Endothelial cell of umbilical vein (primary cell): Measurements from ENCODE around the gene FBLN2. TPM values are rescaled to one million over a fixed set of nuclear protein-coding genes. Genes with fewer than 3 reads are reported as not detected.

ENCODE experiments used
- BruUV-seq: library from RNA; stranded (reverse); fragments of 400-500 nt; replicated peaks from 2 replicates; lab custom pipeline; 2021; lab: Mats Ljungman, UMichigan
- CTCF ChIA-PET: fragments of 300-600, 350-600 bp; sonication (Branson Sonifier 250); formaldehyde crosslinking; loops from one replicate; lab custom pipeline; 2021; ENCODE audit warnings: antibody characterized with exemption, inconsistent platforms; lab: Charles Lee
- POLR2A ChIA-PET: fragments of 300-600, 350-600 bp; sonication (Branson Sonifier 250); formaldehyde crosslinking; loops from one replicate; lab custom pipeline; 2021; ENCODE audit warnings: antibody characterized with exemption, inconsistent platforms; lab: Charles Lee
- DNase-seq: peaks from one replicate; pipeline ENCODE4 v3.0.0-alpha.2; 2011; ENCODE audit warnings: low read depth, low spot score
- FAIRE-seq: peaks from 2 replicates; lab custom pipeline; 2011; peaks lifted over from hg19 to GRCh38; lab: Jason Lieb, UNC
- H2AFZ ChIP-seq: 2 replicates; pipeline ENCODE4 v1.6.0; 2012; ENCODE audit warnings: low read depth, low read length, control low read depth, inconsistent platforms
- H3K27ac ChIP-seq: 2 replicates; pipeline ENCODE4 v1.5.1; 2011; ENCODE audit warnings: low read depth, mild to moderate bottlenecking, control low read depth, low read length, moderate library complexity; ENCODE audit not compliant: insufficient read depth
- H3K27me3 ChIP-seq, 2 experiments: 2 replicates each; pipeline versions ENCODE4 v1.6.0 to v1.6.1; 2011; ENCODE audit warnings: low read length in 2 of 2, mixed read lengths in 1 of 2; ENCODE audit not compliant: control insufficient read depth in 2 of 2, insufficient read depth in 2 of 2
- H3K36me3 ChIP-seq, 2 experiments: 2 replicates in 1 of 2; 3 replicates in 1 of 2; pipeline ENCODE4 v1.5.1; 2011; ENCODE audit warnings: low read length in 2 of 2, mild to moderate bottlenecking in 1 of 2, moderate library complexity in 1 of 2; ENCODE audit not compliant: control insufficient read depth in 2 of 2, insufficient read depth in 2 of 2; ENCODE audit errors: extremely low read depth in 1 of 2
- H3K4me1 ChIP-seq: 3 replicates; pipeline ENCODE4 v1.5.1; 2011; ENCODE audit warnings: mild to moderate bottlenecking, low read length; ENCODE audit not compliant: control insufficient read depth, insufficient read depth; ENCODE audit errors: extremely low read depth
- H3K4me2 ChIP-seq: 2 replicates; pipeline ENCODE4 v1.6.1; 2011; ENCODE audit warnings: low read length, control low read depth, mixed read lengths; ENCODE audit not compliant: insufficient read depth
- H3K4me3 ChIP-seq, 3 experiments: fragments of 200-600 bp in 1 of 3; sonication (generic), shearing (Covaris generic) in 1 of 3; replicated peaks in 1 of 3; 2 replicates each; pipeline ENCODE4 v1.5.1; 2011 to 2016; ENCODE audit warnings: control low read depth in 3 of 3, low read length in 3 of 3, mild to moderate bottlenecking in 2 of 3, inconsistent platforms in 1 of 3, low read depth in 1 of 3, moderate library complexity in 1 of 3; ENCODE audit not compliant: insufficient read depth in 1 of 3
- H3K79me2 ChIP-seq: 2 replicates; pipeline ENCODE4 v1.6.0; 2012; ENCODE audit warnings: low read length, inconsistent platforms; ENCODE audit not compliant: control insufficient read depth, insufficient read depth
- H3K9ac ChIP-seq: replicated peaks from 2 replicates; pipeline ENCODE3; 2011; ENCODE audit warnings: low read length, control low read depth; ENCODE audit not compliant: insufficient read depth; ENCODE audit errors: extremely low read depth
- H3K9me1 ChIP-seq: replicated peaks from 3 replicates; pipeline ENCODE4 v1.6.0; 2011; ENCODE audit warnings: mild to moderate bottlenecking, low read length; ENCODE audit not compliant: control insufficient read depth, insufficient read depth; ENCODE audit errors: extremely low read depth
- H3K9me3 ChIP-seq: replicated peaks from 2 replicates; pipeline ENCODE4 v1.5.1; 2012; ENCODE audit warnings: low read length, inconsistent platforms; ENCODE audit not compliant: control insufficient read depth, insufficient read depth
- H4K20me1 ChIP-seq: replicated peaks from 2 replicates; pipeline ENCODE3; 2011; ENCODE audit warnings: mild to moderate bottlenecking, low read length; ENCODE audit not compliant: control insufficient read depth, insufficient read depth; ENCODE audit errors: extremely low read depth
- EZH2 ChIP-seq: IDR thresholded peaks from 2 replicates; pipeline ENCODE4 v1.6.1; 2012; ENCODE audit warnings: borderline replicate concordance, low read depth, mild to moderate bottlenecking, moderate library complexity, low read length, inconsistent platforms; ENCODE audit not compliant: severe bottlenecking
- FOS ChIP-seq: IDR thresholded peaks from 2 replicates; pipeline ENCODE4 v1.6.1; 2011; ENCODE audit warnings: mild to moderate bottlenecking, low read length, moderate library complexity, borderline replicate concordance; ENCODE audit not compliant: insufficient read depth
- GATA2 ChIP-seq: IDR thresholded peaks from 2 replicates; pipeline ENCODE4 v1.7.0; 2011; ENCODE audit warnings: low read depth, mild to moderate bottlenecking, moderate library complexity, mixed read lengths, low read length; ENCODE audit not compliant: insufficient read length, insufficient read depth
- JUN ChIP-seq: IDR thresholded peaks from 2 replicates; pipeline ENCODE4 v1.6.1; 2011; ENCODE audit warnings: borderline replicate concordance, low read depth; ENCODE audit not compliant: insufficient read length, insufficient read depth
- MYC ChIP-seq: IDR thresholded peaks from one replicate; pipeline ENCODE4 v1.6.1; 2011; ENCODE audit warnings: mild to moderate bottlenecking, low read depth, low read length
- POLR2A ChIP-seq: IDR thresholded peaks from 2 replicates; pipeline ENCODE4 v1.6.1; 2012; ENCODE audit warnings: low read depth, mild to moderate bottlenecking, control low read depth, low read length
- POLR2AphosphoS5 ChIP-seq: IDR thresholded peaks from 2 replicates; pipeline ENCODE4 v1.6.1; 2012; ENCODE audit warnings: low read depth, mild to moderate bottlenecking, control low read depth, low read length, moderate library complexity; ENCODE audit not compliant: insufficient read depth
- dilution Hi-C: fragments of 300-500 bp; cut with MboI; formaldehyde crosslinking; loops from one replicate; pipeline ENCODE4 v1.15.0; 2019; ENCODE audit warnings: low sequenced_read_pairs; ENCODE audit not compliant: extremely low pct_ligation_motif_present
- intact Hi-C: fragments of 100-400 bp; cut with micrococcal nuclease; formaldehyde crosslinking; loops from one replicate; pipeline ENCODE4 v1.10.0; 2022
- polyA plus RNA-seq, 4 experiments: library from polyadenylated mRNA; depleted of rRNA in 3 of 4; stranded (reverse) in 3 of 4; unstranded in 1 of 4; fragments of >200 nt; gene quantifications; 2 replicates each; pipeline versions ENCODE4 v1.2.1 to v1.2.3, GENCODE V29; 2011 to 2012; ENCODE audit warnings: missing spikeins in 1 of 4
- total RNA-seq: library from RNA; stranded (reverse); gene quantifications from 2 replicates; pipeline ENCODE4 v1.2.3, GENCODE V29; 2021
- TF ChIP-seq, protein P1 (sequence below), 2 donors: IDR thresholded peaks; 1 replicate in 1 of 2; 2 replicates in 1 of 2; pipeline ENCODE4 v1.5.1; 2011; ENCODE audit warnings: low read length in 2 of 2, mild to moderate bottlenecking in 2 of 2, moderate library complexity in 2 of 2, control low read depth in 1 of 2, inconsistent platforms in 1 of 2, low read depth in 1 of 2; ENCODE audit not compliant: insufficient read depth in 1 of 2; ENCODE audit errors: extremely low read depth in 1 of 2
- TF ChIP-seq, protein P2 (sequence below): IDR thresholded peaks from 2 replicates; pipeline ENCODE4 v1.6.1; 2011; ENCODE audit not compliant: insufficient read depth, insufficient read length

Gene FBLN2
- total and polyA plus RNA-seq, 2 donors (not counting 3 experiments of a cell fraction or from before 2014, with no cell fraction given): 1.4 to 1.9 TPM

DNA sequence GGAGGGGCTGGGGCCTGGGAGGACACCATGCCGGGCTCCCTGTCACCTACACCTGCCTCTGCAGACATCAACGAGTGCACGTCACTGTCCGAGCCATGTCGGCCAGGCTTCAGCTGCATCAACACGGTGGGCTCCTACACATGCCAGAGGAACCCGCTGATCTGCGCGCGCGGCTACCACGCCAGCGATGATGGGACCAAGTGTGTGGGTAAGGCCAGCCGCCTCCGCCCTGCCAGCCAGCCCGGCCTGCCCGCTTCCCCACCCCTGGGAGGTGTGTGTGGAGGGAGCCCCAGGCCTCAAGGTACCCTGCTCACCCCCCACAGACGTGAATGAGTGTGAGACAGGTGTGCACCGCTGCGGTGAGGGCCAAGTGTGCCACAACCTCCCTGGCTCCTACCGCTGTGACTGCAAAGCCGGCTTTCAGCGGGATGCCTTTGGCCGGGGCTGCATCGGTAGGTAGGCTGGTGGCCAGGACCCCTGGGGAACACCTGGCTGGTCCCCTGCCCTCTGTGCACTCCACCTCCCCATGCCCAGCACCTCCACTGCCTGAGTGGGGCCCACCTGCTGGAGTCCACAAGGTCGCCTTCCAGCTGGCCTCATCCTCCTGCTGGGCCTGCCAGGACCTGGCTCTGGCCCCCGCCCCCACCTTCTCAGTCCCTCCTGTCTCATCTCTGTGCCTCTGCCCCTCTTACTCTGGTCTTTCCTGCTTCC, 80.1 kb downstream of the FBLN2 start:
- DNase-seq (no peak), FAIRE-seq (no peak)
- H2AFZ ChIP-seq: no peak overlapping the region
- H3K4me3 ChIP-seq: no peak overlapping the region
- BruUV-seq: no TSS peak
- H3K9ac ChIP-seq: no peak overlapping the region
- H3K27ac ChIP-seq: no peak overlapping the region
- intact Hi-C loops: no loop called here
- H3K79me2 ChIP-seq: no peaks in the 10 kb centered on the region
- dilution Hi-C loops: no loop called here
- H3K4me1 ChIP-seq: no peaks in the 10 kb centered on the region
- no peaks in the 10 kb centered on the region for H3K36me3 ChIP-seq
- ChIA-PET CTCF (no interaction called here), POLR2A (no interaction called here)
- H3K9me1 ChIP-seq: no peaks in the 10 kb centered on the region
- H3K27me3 ChIP-seq: no peaks in the 10 kb centered on the region
- H3K4me2 ChIP-seq: no peak overlapping the region
- TF ChIP-seq, protein P1, sequence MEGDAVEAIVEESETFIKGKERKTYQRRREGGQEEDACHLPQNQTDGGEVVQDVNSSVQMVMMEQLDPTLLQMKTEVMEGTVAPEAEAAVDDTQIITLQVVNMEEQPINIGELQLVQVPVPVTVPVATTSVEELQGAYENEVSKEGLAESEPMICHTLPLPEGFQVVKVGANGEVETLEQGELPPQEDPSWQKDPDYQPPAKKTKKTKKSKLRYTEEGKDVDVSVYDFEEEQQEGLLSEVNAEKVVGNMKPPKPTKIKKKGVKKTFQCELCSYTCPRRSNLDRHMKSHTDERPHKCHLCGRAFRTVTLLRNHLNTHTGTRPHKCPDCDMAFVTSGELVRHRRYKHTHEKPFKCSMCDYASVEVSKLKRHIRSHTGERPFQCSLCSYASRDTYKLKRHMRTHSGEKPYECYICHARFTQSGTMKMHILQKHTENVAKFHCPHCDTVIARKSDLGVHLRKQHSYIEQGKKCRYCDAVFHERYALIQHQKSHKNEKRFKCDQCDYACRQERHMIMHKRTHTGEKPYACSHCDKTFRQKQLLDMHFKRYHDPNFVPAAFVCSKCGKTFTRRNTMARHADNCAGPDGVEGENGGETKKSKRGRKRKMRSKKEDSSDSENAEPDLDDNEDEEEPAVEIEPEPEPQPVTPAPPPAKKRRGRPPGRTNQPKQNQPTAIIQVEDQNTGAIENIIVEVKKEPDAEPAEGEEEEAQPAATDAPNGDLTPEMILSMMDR (IDR thresholded peaks at IDR 0.05; ENCODE audit: extremely low read depth in 1 of 2, insufficient read depth in 1 of 2, low read depth in 1 of 2, low read length in 2 of 2): no peak
- TF ChIP-seq, protein P2, sequence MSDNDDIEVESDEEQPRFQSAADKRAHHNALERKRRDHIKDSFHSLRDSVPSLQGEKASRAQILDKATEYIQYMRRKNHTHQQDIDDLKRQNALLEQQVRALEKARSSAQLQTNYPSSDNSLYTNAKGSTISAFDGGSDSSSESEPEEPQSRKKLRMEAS: no peak
- TF ChIP-seq FOS: no peak
- no peak for TF ChIP-seq EZH2
- no peak for TF ChIP-seq MYC
- no peak for TF ChIP-seq GATA2
- no peak for TF ChIP-seq POLR2AphosphoS5
- TF ChIP-seq JUN: no peak
- no peak for TF ChIP-seq POLR2A
- no peaks in the 10 kb centered on the region for H4K20me1 ChIP-seq
- H3K9me3 ChIP-seq: no peaks in the 10 kb centered on the region
